ENCODE results near the gene CDH15. TPM values are rescaled to one million over a fixed set of nuclear protein-coding genes. Genes with fewer than 3 reads are reported as not detected.

Gene CDH15
- total RNA-seq: not detected in 2 replicates

DNA sequence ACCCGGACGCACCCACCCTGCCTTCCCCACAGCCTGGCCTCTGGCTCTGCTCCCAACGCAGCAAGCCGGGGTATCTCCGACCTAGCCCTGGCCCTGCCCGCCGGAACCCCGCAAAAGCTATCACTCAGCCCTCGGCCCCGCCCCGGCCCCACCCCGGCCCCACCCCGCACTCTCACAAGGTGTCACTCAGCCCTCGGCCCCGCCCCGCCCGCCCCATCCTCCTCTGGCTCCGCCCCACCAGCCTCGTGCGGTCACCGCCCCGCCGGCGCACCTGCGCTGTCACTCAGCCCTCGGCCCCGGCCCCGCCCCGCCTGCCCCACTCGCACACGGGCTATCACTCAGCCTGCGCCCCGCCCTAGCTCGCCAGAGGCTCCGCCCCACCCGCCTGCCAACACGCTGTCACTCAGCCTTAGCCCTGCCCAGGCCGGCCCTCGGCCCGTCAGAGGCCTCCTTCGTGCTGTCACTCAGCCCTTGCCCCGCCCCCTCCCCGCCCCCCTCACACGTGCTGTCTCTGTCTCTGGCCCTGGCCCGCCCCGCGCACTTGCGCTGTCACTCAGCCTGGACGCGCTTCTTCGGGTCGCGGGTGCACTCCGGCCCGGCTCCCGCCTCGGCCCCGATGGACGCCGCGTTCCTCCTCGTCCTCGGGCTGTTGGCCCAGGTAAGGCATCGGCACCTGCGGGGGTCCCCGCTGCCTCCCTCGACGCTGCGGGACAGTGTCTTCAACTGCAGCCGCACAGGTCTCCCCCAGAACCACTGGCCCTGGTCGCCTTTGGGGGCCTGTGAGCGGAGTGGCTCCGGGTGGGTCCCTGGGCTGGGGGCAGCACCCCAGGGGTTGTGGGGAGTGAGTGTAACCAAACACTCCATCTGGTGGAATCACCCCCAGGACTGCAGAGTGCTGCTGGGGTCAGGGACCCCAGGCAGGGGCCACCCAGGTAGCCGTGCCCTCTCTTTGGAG is at the start of gene CDH15:
TSS of gene CDH15 (plus strand) at position 533 of the 955 bp plus-strand sequence. CDS start at position 617, 84 bp downstream.

GRCh38 chr16:89200124-89200849 is 28.7 kb downstream of the CDH15 start, which contains the start of gene SLC22A31:
Gene SLC22A31 (minus strand): TSS chr16:89200537. CDS start chr16:89200501, 36 bp downstream.

DNA sequence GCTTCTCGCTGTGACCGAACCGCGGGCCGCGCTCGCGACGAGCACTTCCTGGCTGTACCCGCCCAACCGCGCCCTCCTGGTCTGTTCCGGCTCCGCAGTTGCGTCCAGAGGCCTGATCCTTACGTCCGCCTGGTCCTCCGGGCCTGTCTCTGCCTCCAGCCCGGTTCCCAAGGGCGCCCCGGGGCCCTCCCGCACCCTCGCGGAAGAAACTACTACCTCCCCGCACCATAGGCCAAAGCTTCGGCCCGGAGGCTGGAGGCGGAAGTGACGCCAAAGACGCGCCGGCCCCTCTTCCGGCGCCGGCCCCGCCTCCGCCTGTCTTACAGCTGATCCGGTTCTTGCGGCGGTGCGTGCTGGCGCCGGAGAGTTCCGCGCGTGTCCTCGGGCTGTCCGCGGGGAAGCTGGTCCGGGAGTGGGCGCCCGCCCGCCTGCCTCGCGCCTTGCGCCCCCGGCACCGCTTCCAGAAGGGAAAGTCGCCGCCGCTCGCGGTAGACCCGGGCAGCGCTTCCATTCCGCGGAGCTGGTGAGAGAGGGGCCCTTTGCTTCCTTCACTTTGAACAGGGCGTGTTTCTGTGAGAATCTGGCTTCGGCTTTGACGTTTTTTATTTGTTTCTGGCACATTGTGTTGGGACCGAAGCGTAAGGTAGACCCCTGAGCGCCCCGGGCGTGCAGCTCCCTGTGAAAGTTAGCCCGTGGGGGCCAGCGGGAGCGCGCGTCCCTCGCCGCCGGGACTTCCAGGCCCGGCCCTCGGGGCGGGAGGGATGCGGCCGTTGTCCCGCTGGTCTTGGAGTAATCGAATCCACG is 46.0 kb downstream of the CDH15 start, which contains the start of gene ZNF778:
TSS of gene ZNF778 (plus strand) at position 316 of the 804 bp plus-strand sequence. CDS start 3,425 bp downstream, outside the sequence.

Other genes starting within 250 kb of the CDH15 start
- gene CBFA2T3, start 194.5 kb upstream of the CDH15 start, total RNA-seq: not detected in 2 replicates
- 16.5 and 22.3 TPM in 2 replicates for gene ACSF3, start 77.9 kb upstream of the CDH15 start, total RNA-seq
- not detected in 2 replicates for gene SLC22A31, start 28.8 kb downstream of the CDH15 start, total RNA-seq
- 6.3 and 6.7 TPM in 2 replicates for gene ZNF778, start 46.0 kb downstream of the CDH15 start, total RNA-seq